HepG2 (cell line): ENCODE data around the gene DNMT3B. TPM values are rescaled to one million over a fixed set of nuclear protein-coding genes. Genes with fewer than 3 reads are reported as not detected.

ENCODE experiments used
- ARHGAP35 ChIP-seq: sonication (generic); formaldehyde crosslinking; IDR thresholded peaks from 2 replicates; pipeline ENCODE4 v1.9.0; 2022; ENCODE audit warnings: mild to moderate bottlenecking, inconsistent platforms, moderate library complexity, missing genetic modification reagents, borderline replicate concordance
- ASH2L ChIP-seq: fragments of 300-600, 200-600 bp; sonication (generic); IDR thresholded peaks from 2 replicates; pipeline ENCODE4 v1.7.0; 2017; ENCODE audit warnings: low read depth, mild to moderate bottlenecking, moderate library complexity, mixed read lengths, low read length; ENCODE audit not compliant: insufficient read length
- GFI1 ChIP-seq: sonication (generic); formaldehyde crosslinking; IDR thresholded peaks from 2 replicates; pipeline ENCODE4 v1.5.0; 2020; ENCODE audit warnings: missing genetic modification reagents, mild to moderate bottlenecking, borderline replicate concordance
- GMEB2 ChIP-seq: IDR thresholded peaks from 2 replicates; pipeline ENCODE4 v1.6.1; 2016; ENCODE audit warnings: missing biosample characterization, missing genetic modification reagents, low read depth
- GZF1 ChIP-seq: sonication (generic); formaldehyde crosslinking; IDR thresholded peaks from 2 replicates; pipeline ENCODE4 v1.5.1; 2020; ENCODE audit warnings: mild to moderate bottlenecking, missing genetic modification reagents
- IKZF1 ChIP-seq: fragments of 450-650 bp; IDR thresholded peaks from 2 replicates; pipeline ENCODE4 v1.7.1; 2016
- JDP2 ChIP-seq: sonication (generic); formaldehyde crosslinking; IDR thresholded peaks from 2 replicates; pipeline ENCODE4 v1.8.1; 2022; ENCODE audit warnings: missing genetic modification reagents, borderline replicate concordance
- KDM4B ChIP-seq: sonication (generic); formaldehyde crosslinking; IDR thresholded peaks from 2 replicates; pipeline ENCODE4 v1.4.0; 2020; ENCODE audit warnings: missing genetic modification reagents
- MAZ ChIP-seq, 2 experiments: sonication (generic) in 1 of 2; formaldehyde crosslinking in 1 of 2; IDR thresholded peaks; 2 replicates each; pipeline versions ENCODE4 v1.5.0 to v1.6.1; 2012 to 2020; ENCODE audit warnings: low read depth in 2 of 2, mild to moderate bottlenecking in 2 of 2, borderline replicate concordance in 1 of 2, improper control_type of control experiment in 1 of 2, low read length in 1 of 2, missing genetic modification reagents in 1 of 2, moderate library complexity in 1 of 2
- NCOA2 ChIP-seq: sonication (generic); formaldehyde crosslinking; IDR thresholded peaks from 2 replicates; pipeline ENCODE4 v1.8.0; 2022; ENCODE audit warnings: inconsistent platforms
- NFATC3 ChIP-seq: sonication (generic); formaldehyde crosslinking; IDR thresholded peaks from 2 replicates; pipeline ENCODE4 v1.5.1; 2020; ENCODE audit warnings: mild to moderate bottlenecking, missing genetic modification reagents
- NR3C1 ChIP-seq: sonication (generic); formaldehyde crosslinking; IDR thresholded peaks from 2 replicates; pipeline ENCODE4 v1.4.0; 2020; ENCODE audit warnings: missing genetic modification reagents
- POGZ ChIP-seq: sonication (generic); formaldehyde crosslinking; IDR thresholded peaks from 2 replicates; pipeline ENCODE4 v1.4.0; 2020; ENCODE audit warnings: mild to moderate bottlenecking, missing genetic modification reagents
- SAFB2 ChIP-seq: sonication (generic); formaldehyde crosslinking; IDR thresholded peaks from 2 replicates; pipeline ENCODE4 v1.5.1; 2020; ENCODE audit warnings: missing genetic modification reagents, low read depth, mild to moderate bottlenecking, borderline replicate concordance
- SP2 ChIP-seq: sonication (generic); formaldehyde crosslinking; IDR thresholded peaks from 2 replicates; pipeline ENCODE4 v1.5.1; 2020; ENCODE audit warnings: mild to moderate bottlenecking, missing genetic modification reagents
- TEAD3 ChIP-seq: optimal IDR thresholded peaks from 2 replicates; pipeline ENCODE3; 2016; ENCODE audit warnings: borderline replicate concordance
- ZBTB34 ChIP-seq: sonication (generic); formaldehyde crosslinking; IDR thresholded peaks from 2 replicates; pipeline ENCODE4 v1.8.0; 2022; ENCODE audit warnings: mild to moderate bottlenecking, missing genetic modification reagents
- ZNF121 ChIP-seq: sonication (generic); formaldehyde crosslinking; IDR thresholded peaks from 2 replicates; pipeline ENCODE4 v1.5.0; 2020; ENCODE audit warnings: mild to moderate bottlenecking, missing genetic modification reagents
- ZNF350 ChIP-seq: sonication (generic); formaldehyde crosslinking; IDR thresholded peaks from 2 replicates; pipeline ENCODE4 v1.4.0; 2020; ENCODE audit warnings: mild to moderate bottlenecking, low read depth, missing genetic modification reagents, borderline replicate concordance
- ZNF652 ChIP-seq: IDR thresholded peaks from 2 replicates; pipeline ENCODE4 v1.6.1; 2016; ENCODE audit warnings: low read depth, borderline replicate concordance
- ZNF660 ChIP-seq: sonication (generic); formaldehyde crosslinking; IDR thresholded peaks from 2 replicates; pipeline ENCODE4 v1.5.1; 2020; ENCODE audit warnings: mild to moderate bottlenecking, low read depth, missing genetic modification reagents, borderline replicate concordance
- ZNF713 ChIP-seq: sonication (generic); formaldehyde crosslinking; IDR thresholded peaks from 2 replicates; pipeline ENCODE4 v1.4.0; 2020; ENCODE audit warnings: mild to moderate bottlenecking, missing genetic modification reagents
- polyA plus RNA-seq, 8 experiments: library from polyadenylated mRNA; depleted of rRNA in 3 of 8; stranded (reverse) in 7 of 8; unstranded in 1 of 8; fragments of >200 nt; fragmentation: Illumina TruSeq in 4 of 8; extraction: Trizol in 4 of 8; gene quantifications; 2 replicates each; pipeline versions ENCODE4 v1.2.1 to v1.2.3, GENCODE V29; 2011 to 2016; ENCODE audit warnings: low read depth in 4 of 8, missing spikeins in 1 of 8, mixed read lengths in 1 of 8; ENCODE audit not compliant: insufficient read depth in 1 of 8
- total RNA-seq, 5 experiments: library from RNA; depleted of rRNA; stranded (reverse); fragments of >200 nt; fragmentation: Illumina TruSeq; extraction: Trizol; gene quantifications; 2 replicates each; pipeline ENCODE4 v1.2.3, GENCODE V29; 2016; ENCODE audit warnings: low read depth in 1 of 5
- TF ChIP-seq, protein P1 (sequence below): sonication (generic); formaldehyde crosslinking; IDR thresholded peaks from 2 replicates; pipeline ENCODE4 v1.5.0; 2020; ENCODE audit warnings: missing genetic modification reagents, mild to moderate bottlenecking, borderline replicate concordance
- TF ChIP-seq, protein P2 (sequence below): sonication (generic); formaldehyde crosslinking; IDR thresholded peaks from 2 replicates; pipeline ENCODE4 v1.4.0; 2020; ENCODE audit warnings: missing genetic modification reagents, borderline replicate concordance

Gene DNMT3B
- total and polyA plus RNA-seq, 2 of the 13 experiments (the other 11 are each of a cell fraction or from before 2014, with no cell fraction given): 3.8 to 13.9 TPM

GRCh38 chr20:32731882-32732266 is 30.3 kb upstream of the DNMT3B start (continued):
- TF ChIP-seq ZNF713 (CRISPR knock-in tag) (no peak), NR3C1 (CRISPR knock-in tag) (no peak), ASH2L (no peak), NCOA2 (CRISPR knock-in tag) (peak; percentile 62; the same call in 1 of the 2 replicates), NFATC3 (CRISPR knock-in tag) (no peak), POGZ (CRISPR knock-in tag) (peak; percentile 46; the same call in 1 of the 2 replicates), ZNF121 (peak; percentile 89), SP2 (CRISPR knock-in tag) (no peak), GZF1 (CRISPR knock-in tag) (no peak), JDP2 (CRISPR knock-in tag) (no peak), GMEB2 (CRISPR knock-in tag) (no peak), IKZF1 (no peak), MAZ (IDR thresholded peaks at IDR 0.05; ENCODE audit: borderline replicate concordance, low read depth, low read length) (no peak), MAZ (CRISPR knock-in tag; IDR thresholded peaks at IDR 0.05; ENCODE audit: low read depth) (no peak), ZNF652 (CRISPR knock-in tag) (no peak), GFI1 (CRISPR knock-in tag) (peak; percentile 88), ZBTB34 (CRISPR knock-in tag) (no peak), ARHGAP35 (CRISPR knock-in tag) (no peak), KDM4B (CRISPR knock-in tag) (no peak), SAFB2 (CRISPR knock-in tag) (no peak), ZNF350 (no peak), TEAD3 (peak; percentile 56), ZNF660 (CRISPR knock-in tag) (no peak)
- TF ChIP-seq, protein P1, sequence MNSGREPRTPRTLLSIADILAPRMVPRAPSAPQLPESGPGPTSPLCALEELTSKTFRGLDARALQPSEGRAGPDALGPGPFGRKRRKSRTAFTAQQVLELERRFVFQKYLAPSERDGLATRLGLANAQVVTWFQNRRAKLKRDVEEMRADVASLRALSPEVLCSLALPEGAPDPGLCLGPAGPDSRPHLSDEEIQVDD (CRISPR knock-in tag): no peak
- TF ChIP-seq, protein P2, sequence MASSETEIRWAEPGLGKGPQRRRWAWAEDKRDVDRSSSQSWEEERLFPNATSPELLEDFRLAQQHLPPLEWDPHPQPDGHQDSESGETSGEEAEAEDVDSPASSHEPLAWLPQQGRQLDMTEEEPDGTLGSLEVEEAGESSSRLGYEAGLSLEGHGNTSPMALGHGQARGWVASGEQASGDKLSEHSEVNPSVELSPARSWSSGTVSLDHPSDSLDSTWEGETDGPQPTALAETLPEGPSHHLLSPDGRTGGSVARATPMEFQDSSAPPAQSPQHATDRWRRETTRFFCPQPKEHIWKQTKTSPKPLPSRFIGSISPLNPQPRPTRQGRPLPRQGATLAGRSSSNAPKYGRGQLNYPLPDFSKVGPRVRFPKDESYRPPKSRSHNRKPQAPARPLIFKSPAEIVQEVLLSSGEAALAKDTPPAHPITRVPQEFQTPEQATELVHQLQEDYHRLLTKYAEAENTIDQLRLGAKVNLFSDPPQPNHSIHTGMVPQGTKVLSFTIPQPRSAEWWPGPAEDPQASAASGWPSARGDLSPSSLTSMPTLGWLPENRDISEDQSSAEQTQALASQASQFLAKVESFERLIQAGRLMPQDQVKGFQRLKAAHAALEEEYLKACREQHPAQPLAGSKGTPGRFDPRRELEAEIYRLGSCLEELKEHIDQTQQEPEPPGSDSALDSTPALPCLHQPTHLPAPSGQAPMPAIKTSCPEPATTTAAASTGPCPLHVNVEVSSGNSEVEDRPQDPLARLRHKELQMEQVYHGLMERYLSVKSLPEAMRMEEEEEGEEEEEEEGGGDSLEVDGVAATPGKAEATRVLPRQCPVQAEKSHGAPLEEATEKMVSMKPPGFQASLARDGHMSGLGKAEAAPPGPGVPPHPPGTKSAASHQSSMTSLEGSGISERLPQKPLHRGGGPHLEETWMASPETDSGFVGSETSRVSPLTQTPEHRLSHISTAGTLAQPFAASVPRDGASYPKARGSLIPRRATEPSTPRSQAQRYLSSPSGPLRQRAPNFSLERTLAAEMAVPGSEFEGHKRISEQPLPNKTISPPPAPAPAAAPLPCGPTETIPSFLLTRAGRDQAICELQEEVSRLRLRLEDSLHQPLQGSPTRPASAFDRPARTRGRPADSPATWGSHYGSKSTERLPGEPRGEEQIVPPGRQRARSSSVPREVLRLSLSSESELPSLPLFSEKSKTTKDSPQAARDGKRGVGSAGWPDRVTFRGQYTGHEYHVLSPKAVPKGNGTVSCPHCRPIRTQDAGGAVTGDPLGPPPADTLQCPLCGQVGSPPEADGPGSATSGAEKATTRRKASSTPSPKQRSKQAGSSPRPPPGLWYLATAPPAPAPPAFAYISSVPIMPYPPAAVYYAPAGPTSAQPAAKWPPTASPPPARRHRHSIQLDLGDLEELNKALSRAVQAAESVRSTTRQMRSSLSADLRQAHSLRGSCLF (CRISPR knock-in tag): no peak
